NCI-H1694 (cell line): ENCODE data around the gene CD8A.
"Not testable (repeated sequence)": the region's sequence is repeated elsewhere in the genome, so short reads cannot be mapped to it uniquely, and the experiment has no call there.

ENCODE experiments used
- DNase-seq: peaks from one replicate; lab custom pipeline; 2025; lab: John Stamatoyannopoulos, UW

CD8A gene

GRCh38 chr2:86790676-86791572, at the start of gene CD8A:
TSS of gene CD8A (minus strand) at chr2:86790913. CDS start at chr2:86790825, 88 bp downstream.
- DNase-seq = no peak

DNA sequence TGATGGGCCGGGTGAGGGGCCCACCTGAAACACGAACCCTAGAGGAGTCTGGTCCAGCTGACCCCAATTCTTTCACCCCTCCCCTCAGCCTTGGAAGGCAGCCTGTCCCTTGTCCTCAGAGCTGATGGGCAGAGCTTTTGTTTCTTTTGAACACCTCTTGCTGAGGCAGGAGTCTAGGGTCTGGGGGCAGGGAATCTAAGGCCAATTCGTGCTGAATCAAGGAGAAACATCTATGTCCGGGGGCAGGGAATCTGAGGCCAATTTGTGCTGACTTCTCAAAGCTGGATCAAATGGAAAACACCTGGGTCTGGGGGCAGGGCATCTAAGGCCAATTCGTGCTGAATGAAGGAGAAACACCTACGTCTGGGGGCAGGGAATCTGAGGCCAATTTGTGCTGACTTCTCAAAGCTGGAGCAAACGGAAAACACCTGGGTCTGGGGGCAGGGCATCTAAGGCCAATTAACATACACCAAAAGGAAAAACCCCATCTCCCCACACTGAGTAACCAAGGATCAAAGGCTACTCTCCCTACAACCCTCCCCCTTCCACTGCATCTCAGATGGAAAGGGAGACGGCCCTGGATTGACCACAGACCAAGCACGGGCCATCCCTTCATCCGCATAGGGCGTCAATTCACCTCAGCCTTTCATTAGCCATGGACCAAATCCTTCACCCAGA, 49.3 kb upstream of the CD8A start:
- DNase-seq = not testable (repeated sequence)

DNA sequence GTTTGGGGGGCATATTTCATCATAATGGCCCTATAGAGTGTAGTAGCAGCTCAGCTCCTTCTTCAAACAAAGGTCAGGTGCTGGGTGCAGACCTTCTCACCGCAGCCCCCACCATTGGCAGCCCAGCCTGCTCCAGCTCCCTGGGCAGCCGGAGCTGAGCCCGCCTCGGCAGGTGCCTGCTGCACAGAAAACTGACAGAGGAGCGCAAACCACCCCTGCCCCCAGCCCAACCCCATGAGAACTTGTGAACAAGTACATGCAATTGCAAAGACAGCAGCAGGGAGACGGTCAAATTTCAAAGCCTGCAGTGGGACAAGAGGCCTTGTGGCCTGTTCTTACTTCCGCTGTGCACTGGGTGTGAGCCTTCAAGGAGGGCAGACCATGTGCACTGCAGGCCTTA, 48.7 kb upstream of the CD8A start:
- DNase-seq = not testable (repeated sequence)

DNA sequence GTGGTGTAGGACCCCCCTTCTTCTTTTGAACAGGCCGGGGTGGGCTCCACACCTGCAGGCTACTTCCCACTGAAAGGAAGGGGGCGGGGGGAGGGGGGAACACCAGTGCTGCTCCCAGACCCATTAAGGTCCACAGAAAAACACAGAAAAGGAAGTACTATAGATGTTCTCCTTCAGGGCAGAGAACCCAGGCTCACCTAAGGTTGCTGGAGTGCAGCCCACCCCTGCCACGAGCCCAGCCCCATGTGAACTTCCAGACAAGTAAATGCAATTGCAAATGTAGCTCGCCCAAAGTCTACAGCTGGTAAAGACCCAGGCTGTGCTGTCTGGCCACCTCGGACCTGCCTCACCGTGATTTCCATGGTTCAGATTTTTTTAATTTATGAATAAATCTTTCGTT, 47.0 kb upstream of the CD8A start:
- not testable (repeated sequence) for DNase-seq

DNA sequence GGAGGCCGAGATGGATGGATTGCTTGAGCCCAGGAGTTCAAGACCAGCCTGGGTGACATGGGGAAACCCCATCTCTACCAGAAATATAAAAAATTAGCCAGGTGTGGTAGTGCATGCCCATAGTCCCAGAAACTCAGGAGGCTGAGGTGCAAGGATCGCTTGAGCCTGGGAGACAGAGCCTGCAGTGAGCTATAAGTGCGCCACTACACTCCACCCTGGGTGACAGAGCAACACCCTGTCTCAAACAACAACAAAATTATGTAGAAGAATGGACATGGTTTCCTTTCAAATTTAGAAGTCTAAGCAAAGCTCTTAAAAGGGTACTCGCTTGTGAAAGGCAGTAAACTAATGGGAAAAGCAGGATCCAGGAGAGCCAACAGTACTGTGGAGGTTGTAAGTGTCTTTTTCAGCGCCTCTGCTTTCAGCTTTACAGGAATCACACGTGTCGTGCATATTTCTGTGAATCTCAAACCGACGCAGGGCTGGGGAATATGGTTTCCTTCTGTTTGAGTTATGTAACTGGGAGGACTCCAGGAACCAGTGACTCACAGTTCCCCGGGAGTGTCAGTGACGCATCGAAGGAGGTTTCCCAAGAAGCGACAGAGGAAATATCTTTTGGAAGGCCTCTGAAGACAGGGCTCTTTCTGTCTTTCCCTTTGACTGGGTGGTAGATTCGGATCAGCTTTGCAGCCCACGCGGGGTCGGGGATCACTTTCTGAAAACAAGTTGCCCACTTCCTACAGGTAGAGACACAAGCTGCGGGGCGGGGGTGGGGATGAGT, 46.4 kb upstream of the CD8A start:
- DNase-seq = not testable (repeated sequence)

DNA sequence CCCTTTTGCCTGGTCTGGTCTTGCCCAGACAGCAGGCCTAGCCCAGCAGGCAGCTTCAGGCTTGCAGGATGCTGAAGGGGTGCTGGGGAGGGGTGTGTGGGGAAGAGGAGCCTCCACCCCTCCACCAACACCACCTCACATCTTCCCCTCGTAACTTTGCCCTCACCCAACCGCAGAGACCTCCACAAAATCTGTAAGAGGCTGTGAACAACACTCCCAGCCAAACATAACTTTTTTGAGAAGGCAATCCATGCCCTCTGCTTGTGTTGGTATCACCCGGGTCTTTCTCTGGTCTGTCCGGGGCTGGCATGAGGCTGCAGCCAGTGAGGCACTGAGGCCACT, 44.8 kb upstream of the CD8A start:
- DNase-seq = not testable (repeated sequence)

DNA sequence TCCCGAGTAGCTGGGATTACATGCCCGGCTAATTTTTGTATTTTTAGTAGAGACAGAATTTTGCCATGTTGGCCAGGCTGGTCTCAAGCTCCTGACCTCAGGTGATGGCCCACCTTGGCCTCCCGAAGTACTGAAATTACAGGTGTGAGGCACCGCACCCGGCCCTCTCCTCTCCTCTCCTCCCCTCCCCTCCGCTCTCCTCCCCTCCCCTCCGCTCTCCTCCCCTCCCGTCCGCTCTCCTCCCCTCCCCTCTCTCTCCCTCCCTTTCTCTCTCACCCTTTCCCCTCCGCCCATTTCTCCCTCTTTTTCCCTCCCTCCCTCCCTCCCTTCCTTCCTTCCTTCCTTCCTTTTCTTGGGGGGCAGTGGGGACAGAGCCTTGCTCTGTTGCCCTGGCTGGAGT, 42.6 kb upstream of the CD8A start:
- no peak for DNase-seq

- DNase-seq = no peak
Measured at GRCh38 chr2:86832334-86833096, 41.8 kb upstream of the CD8A start.

GRCh38 chr2:86831537-86831936, 40.8 kb upstream of the CD8A start:
- DNase-seq = no peak

DNA sequence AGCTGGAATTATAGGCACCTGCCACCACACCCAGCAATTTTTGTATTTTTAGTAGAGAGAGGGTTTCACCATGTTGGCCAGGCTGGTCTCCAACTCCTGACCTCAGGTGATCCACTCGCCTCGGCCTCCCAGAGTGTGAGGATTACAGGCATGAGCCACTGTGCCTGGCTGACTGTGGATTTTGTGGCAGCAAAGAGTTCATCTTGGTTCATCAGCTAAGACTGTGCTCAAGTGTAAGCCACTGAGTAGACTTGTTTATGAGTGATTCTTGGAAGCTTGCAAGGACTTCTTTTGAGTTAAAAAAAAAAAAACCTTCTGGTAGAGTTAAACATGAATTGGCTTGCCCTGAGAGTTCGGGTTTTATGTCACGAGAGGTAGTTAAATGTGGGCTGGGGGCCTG, 36.2 kb upstream of the CD8A start:
- no peak for DNase-seq

DNA sequence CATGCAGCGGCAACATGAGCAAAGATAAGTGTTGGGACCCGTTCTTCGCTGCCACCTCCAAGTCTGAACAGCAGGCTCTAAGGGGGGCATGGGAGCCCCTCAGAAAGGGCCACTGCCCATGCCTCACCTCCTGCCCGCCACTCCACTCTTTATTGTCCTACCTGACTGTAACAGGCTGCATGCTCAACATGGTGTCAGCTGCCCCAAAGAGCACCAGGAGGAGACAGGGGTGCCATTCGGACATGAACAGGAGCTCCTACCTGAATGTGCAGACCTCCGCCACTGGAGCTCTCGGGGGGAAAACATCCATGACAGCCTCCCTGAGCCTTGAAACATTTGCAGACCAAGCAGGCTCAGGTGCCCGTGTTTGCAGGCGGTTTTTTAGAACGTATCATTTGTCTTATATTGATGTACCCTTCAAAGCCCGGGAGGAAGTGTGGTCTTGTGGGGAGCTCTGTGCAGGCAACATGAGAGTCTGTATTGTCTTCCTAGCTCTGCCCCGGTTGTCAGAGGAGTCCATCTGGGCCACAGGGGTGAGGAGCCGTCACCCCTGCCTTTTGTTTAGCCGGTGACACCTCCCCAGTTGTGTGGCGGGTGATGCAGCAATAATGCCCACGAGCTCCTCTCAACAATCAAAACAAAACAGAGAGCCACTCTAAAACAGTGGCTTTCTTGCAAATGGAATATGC, 35.1 kb upstream of the CD8A start:
- no peak for DNase-seq

- DNase-seq = no peak
Measured at GRCh38 chr2:86825036-86825692, 34.5 kb upstream of the CD8A start.

GRCh38 chr2:86822668-86823345, 32.1 kb upstream of the CD8A start:
- no peak for DNase-seq

DNA sequence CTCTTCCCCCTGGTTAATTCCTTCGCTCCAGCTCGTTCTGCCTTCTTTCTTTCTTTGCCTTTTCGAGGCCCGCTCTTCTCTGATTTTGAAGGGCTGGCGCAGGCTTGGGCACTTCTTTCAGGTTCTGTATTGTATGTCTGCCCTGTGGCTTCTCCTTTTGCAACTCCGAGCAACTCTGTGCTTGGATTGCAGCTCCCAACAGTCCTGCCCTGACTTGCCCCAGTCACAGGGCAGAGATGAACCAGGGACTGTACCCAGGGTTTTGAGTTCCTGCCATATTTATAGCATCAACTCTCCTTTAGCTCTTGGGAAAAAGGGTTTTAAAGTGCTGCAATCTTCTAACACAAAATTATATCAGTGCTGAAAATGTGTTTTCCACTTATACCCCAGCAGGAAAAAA, 31.1 kb upstream of the CD8A start:
- DNase-seq = no peak

GRCh38 chr2:86821306-86821705, 30.6 kb upstream of the CD8A start:
- DNase-seq = no peak

- DNase-seq = no peak
Measured at GRCh38 chr2:86818957-86819356, 28.2 kb upstream of the CD8A start.

DNA sequence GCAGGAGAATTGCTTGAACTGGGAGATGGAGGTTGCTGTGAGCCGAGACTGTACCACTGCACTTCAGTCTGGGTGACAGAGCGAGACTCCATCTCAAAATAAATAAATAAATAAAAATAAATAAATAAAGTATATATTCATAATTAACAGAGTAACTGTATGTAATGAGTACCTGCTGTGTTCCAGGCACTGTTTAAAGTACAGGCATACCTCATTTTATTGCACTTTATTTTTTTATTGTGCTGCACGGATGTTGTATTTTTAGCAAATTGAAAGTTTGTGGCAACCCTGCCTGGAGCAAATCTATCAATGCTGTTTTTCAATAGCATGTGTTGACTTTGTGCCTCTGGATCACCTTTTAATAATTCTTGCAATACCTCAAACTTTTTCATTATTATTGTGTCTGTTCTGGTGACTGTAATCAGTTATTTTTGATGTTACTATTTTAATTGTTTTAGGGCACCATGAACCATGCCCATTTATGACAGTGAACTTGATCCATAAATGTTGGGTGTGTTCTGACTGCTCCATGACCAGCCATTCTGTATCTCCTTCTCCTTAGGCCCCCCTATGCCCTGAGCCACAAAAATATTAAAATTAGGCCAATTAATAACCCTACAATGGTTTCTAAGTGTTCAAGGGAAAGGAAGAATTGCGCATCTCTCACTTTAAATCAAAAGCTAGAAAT, 27.5 kb upstream of the CD8A start:
- DNase-seq = no peak

- DNase-seq = no peak
Measured at GRCh38 chr2:86815611-86816010, 24.9 kb upstream of the CD8A start.

- DNase-seq = no peak
Measured at GRCh38 chr2:86809481-86810121, 18.9 kb upstream of the CD8A start.
